Astrocyte (in vitro differentiated cells and primary cell): Measurements from ENCODE around the gene LPCAT3. TPM values are rescaled to one million over a fixed set of nuclear protein-coding genes. Genes with fewer than 3 reads are reported as not detected.
"Not testable (repeated sequence)": the region's sequence is repeated elsewhere in the genome, so short reads cannot be mapped to it uniquely, and the experiment has no call there.

Experiments
- DNase-seq: peaks from one replicate; pipeline ENCODE4 v3.0.0-alpha.2; 2010; ENCODE audit warnings: low read depth
- FAIRE-seq: peaks from 2 replicates; lab custom pipeline; 2011; peaks lifted over from hg19 to GRCh38; lab: Jason Lieb, UNC
- H2AFZ ChIP-seq: 2 replicates; pipeline ENCODE4 v1.6.0; 2012; ENCODE audit warnings: low read depth, low read length, inconsistent platforms
- H3K27ac ChIP-seq: 2 replicates; pipeline ENCODE4 v1.5.1; 2011; ENCODE audit warnings: low read depth, low read length, inconsistent platforms
- H3K27me3 ChIP-seq: 2 replicates; pipeline ENCODE4 v1.6.0; 2011; ENCODE audit warnings: low read length, inconsistent platforms; ENCODE audit not compliant: insufficient read depth
- H3K36me3 ChIP-seq: 2 replicates; pipeline ENCODE4 v1.5.1; 2011; ENCODE audit warnings: low read length, inconsistent platforms; ENCODE audit not compliant: insufficient read depth
- H3K4me1 ChIP-seq: 2 replicates; pipeline ENCODE4 v1.5.1; 2011; ENCODE audit warnings: low read length, inconsistent platforms; ENCODE audit not compliant: insufficient read depth
- H3K4me2 ChIP-seq: 2 replicates; pipeline ENCODE4 v1.6.0; 2012; ENCODE audit warnings: low read length, inconsistent platforms
- H3K4me3 ChIP-seq: 2 replicates; pipeline ENCODE4 v1.5.1; 2011; ENCODE audit warnings: low read depth, mild to moderate bottlenecking, low read length, inconsistent platforms; ENCODE audit not compliant: insufficient read depth
- H3K79me2 ChIP-seq: 2 replicates; pipeline ENCODE4 v1.6.0; 2012; ENCODE audit warnings: mild to moderate bottlenecking, low read length, inconsistent platforms; ENCODE audit not compliant: insufficient read depth
- H3K9ac ChIP-seq: 2 replicates; pipeline ENCODE4 v1.6.0; 2012; ENCODE audit warnings: mild to moderate bottlenecking, low read length, inconsistent platforms
- H3K9me3 ChIP-seq: 2 replicates; pipeline ENCODE4 v1.5.1; 2012; ENCODE audit warnings: low read depth, mild to moderate bottlenecking, low read length, inconsistent platforms; ENCODE audit not compliant: insufficient read depth
- H4K20me1 ChIP-seq: 2 replicates; pipeline ENCODE4 v1.6.0; 2012; ENCODE audit warnings: low read length, inconsistent platforms; ENCODE audit not compliant: insufficient read depth
- H3K27ac Mint-ChIP-seq: one replicate; pipeline ENCODE4 v1.8.0; 2021; ENCODE audit warnings: mild to moderate bottlenecking, mixed read lengths; ENCODE audit not compliant: unreplicated experiment
- H3K27me3 Mint-ChIP-seq: one replicate; pipeline ENCODE4 v1.8.0; 2021; ENCODE audit warnings: low read depth, mixed read lengths; ENCODE audit not compliant: unreplicated experiment
- H3K36me3 Mint-ChIP-seq: one replicate; pipeline ENCODE4 v1.8.0; 2021; ENCODE audit warnings: low read depth, mixed read lengths; ENCODE audit not compliant: unreplicated experiment
- H3K4me1 Mint-ChIP-seq: one replicate; pipeline ENCODE4 v1.8.0; 2021; ENCODE audit warnings: low read depth, mixed read lengths; ENCODE audit not compliant: unreplicated experiment
- H3K4me3 Mint-ChIP-seq: one replicate; pipeline ENCODE4 v1.8.0; 2021; ENCODE audit warnings: mild to moderate bottlenecking, moderate library complexity, mixed read lengths; ENCODE audit not compliant: unreplicated experiment
- H3K9me3 Mint-ChIP-seq: one replicate; pipeline ENCODE4 v1.8.0; 2021; ENCODE audit warnings: mild to moderate bottlenecking, mixed read lengths; ENCODE audit not compliant: unreplicated experiment
- CTCF ChIP-seq: IDR thresholded peaks from 2 replicates; pipeline ENCODE4 v1.5.1; 2011; ENCODE audit warnings: low read depth, mild to moderate bottlenecking, inconsistent platforms, low read length, moderate library complexity; ENCODE audit not compliant: insufficient read depth
- EZH2 ChIP-seq: IDR thresholded peaks from 2 replicates; pipeline ENCODE4 v1.6.1; 2012; ENCODE audit warnings: mild to moderate bottlenecking, low read length, inconsistent platforms; ENCODE audit not compliant: insufficient read depth
- total RNA-seq: library from RNA; stranded (reverse); gene quantifications from 2 replicates; pipeline ENCODE4 v1.2.1, GENCODE V29; 2021

The LPCAT3 gene
- total RNA-seq, 1 donor from 2014 or later, result 26.2 TPM

GRCh38 chr12:7054925-7055324 is 36.6 kb upstream of the LPCAT3 start:
- no peaks in the 10 kb centered on the region for H3K9me3 Mint-ChIP-seq

GRCh38 chr12:7049973-7050372 is 31.7 kb upstream of the LPCAT3 start:
- H3K27ac ChIP-seq, H3K27ac Mint-ChIP-seq, H3K4me1 ChIP-seq, H3K9ac ChIP-seq, DNase-seq, H3K4me2 ChIP-seq, H3K4me3 ChIP-seq, H3K36me3 Mint-ChIP-seq, H3K9me3 Mint-ChIP-seq, H3K79me2 ChIP-seq, H3K4me1 Mint-ChIP-seq, H2AFZ ChIP-seq, H3K9me3 ChIP-seq, H3K36me3 ChIP-seq, H3K4me3 Mint-ChIP-seq, FAIRE-seq, H4K20me1 ChIP-seq: not testable (repeated sequence)
- peaks cover 12% of the 10 kb centered on the region for H3K27me3 Mint-ChIP-seq
- peaks cover 15% of the 10 kb centered on the region for H3K27me3 ChIP-seq

More at GRCh38 chr12:7054925-7055324, 36.6 kb upstream of the LPCAT3 start:
- Mint-ChIP-seq H3K4me1 (no peaks in the 10 kb centered on the region), H3K4me3 (no peak overlapping the region), H3K36me3 (no peaks in the 10 kb centered on the region), H3K27me3 (peaks cover 29% of the 10 kb centered on the region), H3K27ac (no peak overlapping the region)
- H3K27me3 ChIP-seq, result peaks cover 18% of the 10 kb centered on the region
- no peaks in the 10 kb centered on the region for H3K36me3 ChIP-seq
- no peak for FAIRE-seq
- TF ChIP-seq CTCF, result no peak
- no peak overlapping the region for H3K27ac ChIP-seq
- DNase-seq, result no peak
- no peak overlapping the region for H3K9ac ChIP-seq
- H3K4me3 ChIP-seq, result no peak overlapping the region
- H2AFZ ChIP-seq, result no peak overlapping the region
- H3K4me2 ChIP-seq, result no peak overlapping the region
- no peaks in the 10 kb centered on the region for H3K9me3 ChIP-seq
- no peaks in the 10 kb centered on the region for H3K4me1 ChIP-seq
- no peaks in the 10 kb centered on the region for H3K79me2 ChIP-seq
- no peaks in the 10 kb centered on the region for H4K20me1 ChIP-seq

GRCh38 chr12:7049445-7049951 is 31.2 kb upstream of the LPCAT3 start:
- H3K4me1 ChIP-seq, H3K27ac ChIP-seq, H3K9me3 Mint-ChIP-seq, H3K4me3 Mint-ChIP-seq, DNase-seq, H3K79me2 ChIP-seq, H3K36me3 Mint-ChIP-seq, H4K20me1 ChIP-seq, H3K9ac ChIP-seq, H2AFZ ChIP-seq, FAIRE-seq, H3K4me3 ChIP-seq, H3K9me3 ChIP-seq, H3K36me3 ChIP-seq, H3K4me1 Mint-ChIP-seq, H3K4me2 ChIP-seq, H3K27ac Mint-ChIP-seq: not testable (repeated sequence)
- H3K27me3 Mint-ChIP-seq, result peaks cover 10% of the 10 kb centered on the region
- H3K27me3 ChIP-seq, result peaks cover 15% of the 10 kb centered on the region

GRCh38 chr12:7047306-7047705 is 29.0 kb upstream of the LPCAT3 start:
- Mint-ChIP-seq H3K4me1 (no peaks in the 10 kb centered on the region), H3K36me3 (peaks cover 2% of the 10 kb centered on the region), H3K27ac (no peak overlapping the region), H3K4me3 (no peak overlapping the region), H3K9me3 (no peaks in the 10 kb centered on the region), H3K27me3 (peaks cover 5% of the 10 kb centered on the region)
- DNase-seq (no peak), FAIRE-seq (no peak)
- Histone ChIP-seq H3K4me3 (no peak overlapping the region), H3K4me1 (no peaks in the 10 kb centered on the region), H3K36me3 (no peaks in the 10 kb centered on the region), H3K4me2 (no peak overlapping the region), H3K9me3 (no peaks in the 10 kb centered on the region), H3K27ac (no peak overlapping the region), H3K9ac (no peak overlapping the region), H3K79me2 (no peaks in the 10 kb centered on the region), H3K27me3 (peaks cover 8% of the 10 kb centered on the region), H4K20me1 (no peaks in the 10 kb centered on the region), H2AFZ (no peak overlapping the region)
- TF ChIP-seq CTCF (no peak), EZH2 (no peak)
